ENCODE data around the gene ASL.

- TF ChIP-seq EZH2 (IDR thresholded peaks at IDR 0.05; ENCODE audit: borderline replicate concordance, insufficient read depth, low read depth, low read length, poor library complexity, severe bottlenecking), result no peak
- TF ChIP-seq CTCF (IDR thresholded peaks at IDR 0.05), result no peak
Observed at GRCh38 chr7:66033471-66034385, 41.9 kb upstream of the ASL start.

Data from B cell (primary cell).